Measurements from ENCODE around the gene RIMS3.

RIMS3 gene

DNA sequence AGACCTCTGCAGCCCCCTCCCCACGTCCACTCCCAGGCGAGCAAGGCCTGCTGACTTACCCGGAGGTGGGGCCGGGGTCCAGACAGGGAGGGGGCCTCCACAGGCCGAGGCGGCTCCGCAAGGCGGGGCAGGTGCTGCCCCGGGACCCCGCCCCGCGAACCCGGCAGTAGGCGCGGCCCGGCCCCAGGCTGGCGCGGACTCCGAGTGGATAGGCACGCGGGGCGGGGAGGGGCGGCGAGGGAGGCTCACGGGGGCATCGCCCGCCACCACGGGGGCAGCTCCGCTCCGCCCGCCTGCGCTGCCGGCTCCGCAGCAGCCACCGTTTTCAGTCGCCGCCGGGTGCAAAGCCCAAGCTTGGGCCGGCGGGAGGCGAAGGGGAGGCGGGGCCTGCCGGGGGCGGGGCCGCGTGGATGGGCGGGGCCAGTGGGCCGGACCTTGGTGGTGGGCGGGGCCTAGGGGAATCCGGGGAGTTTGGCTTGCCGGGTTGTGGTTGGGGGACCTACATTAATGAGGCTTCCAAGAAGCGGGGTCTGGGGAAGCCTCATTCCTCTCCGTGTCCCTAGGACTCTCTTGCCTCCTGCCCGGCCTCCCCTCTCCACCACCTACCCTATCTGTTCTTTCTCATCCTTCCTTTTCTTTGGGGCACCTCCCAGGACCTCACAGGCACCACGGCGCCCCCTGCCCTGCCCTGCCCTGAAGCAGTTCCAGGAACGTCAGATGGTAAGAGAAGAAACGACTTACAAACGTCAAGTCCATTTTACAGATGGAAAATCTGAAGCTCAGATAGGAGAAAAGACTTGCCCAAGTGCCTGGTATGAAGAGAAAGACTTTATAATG, at the start of gene RIMS3:
TSS of gene RIMS3 (minus strand) at position 348 of the 837 bp plus-strand sequence. CDS start 23,757 bp downstream, outside the sequence.
- Histone ChIP-seq H2AFZ (ENCODE audit: low read length) (peak within 1 kb of the TSS; percentile 98), H3K9me2 (replicated peaks; ENCODE audit: insufficient read depth, low read length) (no peaks in the 10 kb centered on the region), H3K4me1 (ENCODE audit: low read length) (peaks cover 8% of the 10 kb centered on the region; the same call in 1 of the 2 replicates), H3K36me3 (replicated peaks; ENCODE audit: insufficient read depth, low read length) (no peaks in the 10 kb centered on the region), H3K4me2 (ENCODE audit: low read depth, low read length) (peak within 1 kb of the TSS; percentile 94), H3F3A (ENCODE audit: insufficient read depth, low read length) (no peaks in the 10 kb centered on the region), H3K79me2 (ENCODE audit: low read length) (no peaks in the 10 kb centered on the region), H3K9me3 (replicated peaks; ENCODE audit: insufficient read depth, low read length) (no peaks in the 10 kb centered on the region), H4K20me1 (ENCODE audit: insufficient read depth, low read length) (no peaks in the 10 kb centered on the region), H3K27ac (ENCODE audit: low read length) (no peak within 1 kb of the TSS), H3K4me3 (ENCODE audit: low read length) (peak within 1 kb of the TSS; percentile 68), H3K9ac (ENCODE audit: low read length) (peak within 1 kb of the TSS; percentile 45; the same call in 1 of the 2 replicates), H3K27me3 (replicated peaks; ENCODE audit: insufficient read depth, low read length) (no peaks in the 10 kb centered on the region)
- peak; percentile 69 for DNase-seq
- TF ChIP-seq, protein P1, sequence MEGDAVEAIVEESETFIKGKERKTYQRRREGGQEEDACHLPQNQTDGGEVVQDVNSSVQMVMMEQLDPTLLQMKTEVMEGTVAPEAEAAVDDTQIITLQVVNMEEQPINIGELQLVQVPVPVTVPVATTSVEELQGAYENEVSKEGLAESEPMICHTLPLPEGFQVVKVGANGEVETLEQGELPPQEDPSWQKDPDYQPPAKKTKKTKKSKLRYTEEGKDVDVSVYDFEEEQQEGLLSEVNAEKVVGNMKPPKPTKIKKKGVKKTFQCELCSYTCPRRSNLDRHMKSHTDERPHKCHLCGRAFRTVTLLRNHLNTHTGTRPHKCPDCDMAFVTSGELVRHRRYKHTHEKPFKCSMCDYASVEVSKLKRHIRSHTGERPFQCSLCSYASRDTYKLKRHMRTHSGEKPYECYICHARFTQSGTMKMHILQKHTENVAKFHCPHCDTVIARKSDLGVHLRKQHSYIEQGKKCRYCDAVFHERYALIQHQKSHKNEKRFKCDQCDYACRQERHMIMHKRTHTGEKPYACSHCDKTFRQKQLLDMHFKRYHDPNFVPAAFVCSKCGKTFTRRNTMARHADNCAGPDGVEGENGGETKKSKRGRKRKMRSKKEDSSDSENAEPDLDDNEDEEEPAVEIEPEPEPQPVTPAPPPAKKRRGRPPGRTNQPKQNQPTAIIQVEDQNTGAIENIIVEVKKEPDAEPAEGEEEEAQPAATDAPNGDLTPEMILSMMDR (IDR thresholded peaks at IDR 0.05; ENCODE audit: low read length), result peak; percentile 55
- no peak for TF ChIP-seq EZH2 (optimal IDR thresholded peaks at IDR 0.05; ENCODE audit: low read depth, low read length)

DNA sequence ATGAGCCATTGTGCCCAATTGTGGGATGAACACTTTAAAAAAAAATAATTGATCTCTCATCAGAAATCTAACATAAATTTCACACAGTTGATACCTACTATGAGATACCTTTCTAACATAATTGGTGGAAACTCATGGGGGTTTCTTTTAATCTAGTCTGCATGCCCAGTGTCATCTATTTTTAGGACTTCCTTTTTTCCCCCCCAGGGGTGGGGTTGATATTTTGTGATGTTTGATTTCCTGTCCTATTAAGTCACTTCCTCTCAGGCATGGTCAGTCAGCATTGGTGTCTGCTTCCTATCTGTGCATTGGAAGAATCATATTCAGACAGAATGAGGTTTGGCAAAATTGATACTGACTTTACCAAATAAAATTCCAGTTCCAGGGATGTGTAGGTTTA, 47.5 kb upstream of the RIMS3 start:
- Histone ChIP-seq H3K79me2 (ENCODE audit: low read length) (peaks cover 79% of the 10 kb centered on the region), H2AFZ (ENCODE audit: low read length) (no peak overlapping the region), H3K36me3 (replicated peaks; ENCODE audit: insufficient read depth, low read length) (no peaks in the 10 kb centered on the region), H3K27ac (ENCODE audit: low read length) (no peak overlapping the region), H3K27me3 (replicated peaks; ENCODE audit: insufficient read depth, low read length) (no peaks in the 10 kb centered on the region), H3K9ac (ENCODE audit: low read length) (no peak overlapping the region), H3K4me3 (ENCODE audit: low read length) (no peak overlapping the region), H3K4me1 (ENCODE audit: low read length) (peaks cover 35% of the 10 kb centered on the region), H4K20me1 (ENCODE audit: insufficient read depth, low read length) (no peaks in the 10 kb centered on the region), H3F3A (ENCODE audit: insufficient read depth, low read length) (peaks cover 6% of the 10 kb centered on the region), H3K9me3 (replicated peaks; ENCODE audit: insufficient read depth, low read length) (no peaks in the 10 kb centered on the region), H3K9me2 (replicated peaks; ENCODE audit: insufficient read depth, low read length) (no peaks in the 10 kb centered on the region), H3K4me2 (ENCODE audit: low read depth, low read length) (no peak overlapping the region)
- no peak for DNase-seq
- TF ChIP-seq EZH2phosphoT487 (IDR thresholded peaks at IDR 0.05; ENCODE audit: low read length) (no peak), EZH2 (optimal IDR thresholded peaks at IDR 0.05; ENCODE audit: low read depth, low read length) (no peak)
- TF ChIP-seq, protein P1 (IDR thresholded peaks at IDR 0.05; ENCODE audit: low read length), result no peak

DNA sequence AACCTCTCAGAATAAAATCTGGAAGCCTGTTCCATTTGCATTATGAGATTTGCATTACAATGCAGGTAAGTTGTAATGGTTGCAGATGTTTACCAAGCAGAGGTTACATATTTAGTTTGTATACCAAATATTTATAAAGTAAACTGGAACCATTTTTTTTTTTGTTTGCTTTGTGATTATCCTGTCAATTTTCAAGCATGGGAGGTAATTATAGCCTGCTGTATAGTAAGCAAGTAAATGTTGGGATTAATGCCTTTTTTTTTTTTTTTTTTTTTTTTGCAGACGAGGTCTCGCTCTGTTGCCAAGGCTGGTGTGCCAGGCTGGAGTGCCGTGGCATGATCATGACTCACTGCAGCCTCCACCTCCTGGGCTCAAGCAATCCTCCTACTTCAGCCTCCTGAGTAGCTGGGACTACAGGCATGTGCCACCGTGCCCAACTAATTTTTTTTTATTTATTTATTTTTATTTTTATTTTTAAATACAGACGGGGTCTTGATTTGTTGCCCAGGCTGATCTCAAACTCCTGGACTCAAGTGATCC, 47.0 kb upstream of the RIMS3 start:
- no peaks in the 10 kb centered on the region for H3K9me3 ChIP-seq (replicated peaks; ENCODE audit: insufficient read depth, low read length)
- no peak overlapping the region for H3K4me3 ChIP-seq (ENCODE audit: low read length)
- no peak overlapping the region for H3K9ac ChIP-seq (ENCODE audit: low read length)
- no peak overlapping the region for H3K27ac ChIP-seq (ENCODE audit: low read length)
- H2AFZ ChIP-seq (ENCODE audit: low read length), result no peak overlapping the region
- DNase-seq, result no peak
- TF ChIP-seq EZH2 (optimal IDR thresholded peaks at IDR 0.05; ENCODE audit: low read depth, low read length) (no peak), EZH2phosphoT487 (IDR thresholded peaks at IDR 0.05; ENCODE audit: low read length) (no peak)
- TF ChIP-seq, protein P1 (IDR thresholded peaks at IDR 0.05; ENCODE audit: low read length), result no peak
- H3K4me1 ChIP-seq (ENCODE audit: low read length), result peaks cover 36% of the 10 kb centered on the region
- H4K20me1 ChIP-seq (ENCODE audit: insufficient read depth, low read length), result no peaks in the 10 kb centered on the region
- no peaks in the 10 kb centered on the region for H3K36me3 ChIP-seq (replicated peaks; ENCODE audit: insufficient read depth, low read length)
- H3F3A ChIP-seq (ENCODE audit: insufficient read depth, low read length), result peaks cover 7% of the 10 kb centered on the region
- H3K4me2 ChIP-seq (ENCODE audit: low read depth, low read length), result peak overlapping the region; percentile 62; the same call in 1 of the 2 replicates
- no peaks in the 10 kb centered on the region for H3K9me2 ChIP-seq (replicated peaks; ENCODE audit: insufficient read depth, low read length)
- H3K27me3 ChIP-seq (replicated peaks; ENCODE audit: insufficient read depth, low read length), result no peaks in the 10 kb centered on the region
- H3K79me2 ChIP-seq (ENCODE audit: low read length), result peaks cover 81% of the 10 kb centered on the region
